ENCODE results near the gene SDHB.

Gene SDHB

GRCh38 chr1:17011092-17011438 is 42.8 kb downstream of the SDHB start:
- DNase-seq: no peak

- DNase-seq: no peak
Measured at GRCh38 chr1:17009706-17010105, 44.1 kb downstream of the SDHB start.

GRCh38 chr1:17008208-17008855 is 45.5 kb downstream of the SDHB start:
- DNase-seq: no peak

GRCh38 chr1:17007121-17007520 is 46.7 kb downstream of the SDHB start:
- DNase-seq: no peak

- no peak for DNase-seq
Measured at GRCh38 chr1:17005365-17005740, 48.5 kb downstream of the SDHB start.

- DNase-seq: no peak
Measured at GRCh38 chr1:17004466-17005364, 49.1 kb downstream of the SDHB start.

- no peak for DNase-seq
Measured at GRCh38 chr1:17002524-17002902, 51.3 kb downstream of the SDHB start.

- DNase-seq: no peak
Measured at GRCh38 chr1:17001760-17002523, 51.9 kb downstream of the SDHB start.

- DNase-seq: no peak
Measured at GRCh38 chr1:16999863-17000262, 54.0 kb downstream of the SDHB start.

- no peak for DNase-seq
Measured at GRCh38 chr1:16998589-16998988, 55.2 kb downstream of the SDHB start.

- no peak for DNase-seq
Measured at GRCh38 chr1:16996845-16997244, 57.0 kb downstream of the SDHB start.

GRCh38 chr1:16993521-16994038 is 60.3 kb downstream of the SDHB start:
- DNase-seq: no peak

- no peak for DNase-seq
Measured at GRCh38 chr1:16992675-16993074, 61.2 kb downstream of the SDHB start.

- no peak for DNase-seq
Measured at GRCh38 chr1:16992102-16992501, 61.7 kb downstream of the SDHB start.

- DNase-seq: no peak
Measured at GRCh38 chr1:16991571-16991970, 62.3 kb downstream of the SDHB start.

GRCh38 chr1:16989676-16990391 is 64.0 kb downstream of the SDHB start:
- DNase-seq: no peak

GRCh38 chr1:16988210-16988609 is 65.6 kb downstream of the SDHB start:
- DNase-seq: no peak

GRCh38 chr1:16986962-16987361 is 66.9 kb downstream of the SDHB start:
- no peak for DNase-seq

- no peak for DNase-seq
Measured at GRCh38 chr1:16986560-16986959, 67.3 kb downstream of the SDHB start.

GRCh38 chr1:16986113-16986512 is 67.7 kb downstream of the SDHB start:
- no peak for DNase-seq

GRCh38 chr1:16984717-16985116 is 69.1 kb downstream of the SDHB start:
- no peak for DNase-seq

GRCh38 chr1:16983649-16984048 is 70.2 kb downstream of the SDHB start:
- no peak for DNase-seq

- DNase-seq: no peak
Measured at GRCh38 chr1:16982902-16983301, 70.9 kb downstream of the SDHB start.

Measured in activated CD4-positive, CD25-positive, alpha-beta regulatory T cell treated with anti-CD3 and anti-CD28 coated beads, Interleukin-2, amount 50 U/mL, for 72 hours (primary cell).